ENCODE results near the gene SENP3. TPM values are rescaled to one million over a fixed set of nuclear protein-coding genes. Genes with fewer than 3 reads are reported as not detected.

SENP3 gene
- total and polyA plus RNA-seq, 2 of the 13 experiments (the other 11 are each of a cell fraction or from before 2014, with no cell fraction given): 55.8 to 75.4 TPM

DNA sequence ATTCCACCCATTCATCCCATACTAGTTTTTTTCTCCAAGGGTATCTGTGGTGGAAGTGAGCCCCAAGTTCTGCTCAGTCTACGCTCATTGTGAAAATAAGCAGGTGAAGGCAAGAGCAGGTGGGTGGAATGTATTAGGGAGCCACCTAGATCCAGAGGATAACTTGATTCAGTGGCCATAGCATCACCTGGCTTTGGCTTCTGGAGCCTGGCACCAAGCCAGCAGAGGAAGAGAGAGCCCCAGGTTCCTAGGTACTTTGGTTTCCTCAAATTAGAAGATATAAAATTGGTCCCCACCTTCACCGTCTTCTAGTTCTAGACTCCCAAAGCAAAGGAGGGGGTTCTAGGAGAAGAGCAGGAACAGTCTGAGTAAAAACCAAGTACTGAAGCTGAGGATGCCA lies 48.9 kb downstream of the SENP3 start (continued):
- TF ChIP-seq, protein P1, sequence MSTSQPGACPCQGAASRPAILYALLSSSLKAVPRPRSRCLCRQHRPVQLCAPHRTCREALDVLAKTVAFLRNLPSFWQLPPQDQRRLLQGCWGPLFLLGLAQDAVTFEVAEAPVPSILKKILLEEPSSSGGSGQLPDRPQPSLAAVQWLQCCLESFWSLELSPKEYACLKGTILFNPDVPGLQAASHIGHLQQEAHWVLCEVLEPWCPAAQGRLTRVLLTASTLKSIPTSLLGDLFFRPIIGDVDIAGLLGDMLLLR (CRISPR knock-in tag; IDR thresholded peaks at IDR 0.05): no peak
- TF ChIP-seq ZNF674 (CRISPR knock-in tag; IDR thresholded peaks at IDR 0.05; ENCODE audit: low read depth) (no peak), SMAD3 (CRISPR knock-in tag; IDR thresholded peaks at IDR 0.05) (no peak), SMC3 (IDR thresholded peaks at IDR 0.05; ENCODE audit: low read length) (no peak), GLI4 (CRISPR knock-in tag; IDR thresholded peaks at IDR 0.05; ENCODE audit: borderline replicate concordance) (no peak), NR2C2 (CRISPR knock-in tag; IDR thresholded peaks at IDR 0.05; ENCODE audit: borderline replicate concordance) (no peak), RXRB (CRISPR knock-in tag; IDR thresholded peaks at IDR 0.05; ENCODE audit: borderline replicate concordance) (no peak)

GRCh38 chr17:7611635-7612293 lies 50.0 kb downstream of the SENP3 start:
- ChIA-PET CTCF (ENCODE audit: low intra/inter-chr PET ratio, low total read pairs) (no interaction called here), POLR2A (interaction anchor here (0.6 to 3.5 kb wide), 3 partner anchors 15 to 208 kb away, joined by 3 to 16 read pairs (median 6); partner anchors contain the start of genes SAT2, TMEM256 and TP53)
- TF ChIP-seq MAFK (conservative IDR thresholded peaks at IDR 0.05 in 1 of 2, IDR thresholded peaks at IDR 0.05 in 1 of 2; ENCODE audit: low read length in 2 of 2) (peak; percentile 98 to 99), MAFF (IDR thresholded peaks at IDR 0.05; ENCODE audit: low read depth, low read length) (peak; percentile 98), SMARCC2 (IDR thresholded peaks at IDR 0.05) (no peak), MAFG (CRISPR knock-in tag; IDR thresholded peaks at IDR 0.05) (0 out of 2 replicates have a peak, but pooled peaks have one; percentile 57), ELF3 (CRISPR knock-in tag; IDR thresholded peaks at IDR 0.05) (no peak), NFE2L2 (IDR thresholded peaks at IDR 0.05; ENCODE audit: low read length) (peak; percentile 83)
- H3K27ac ChIP-seq (ENCODE audit: extremely low read length, insufficient read depth, low read length): no peak overlapping the region
- no peak for FAIRE-seq
- peak overlapping the region; percentile 63 for H3K4me2 ChIP-seq (ENCODE audit: low read depth, low read length)
- H3K4me1 ChIP-seq (ENCODE audit: insufficient read depth, low read length): peaks cover 35% of the 10 kb centered on the region
- H3K36me3 ChIP-seq (replicated peaks in 1 of 2; ENCODE audit: control insufficient read depth in 1 of 2, insufficient read depth in 2 of 2, low read length in 2 of 2): peaks cover 1 to 15% of the 10 kb centered on the region in 2 experiments; a peak in 2 of 5 replicates
- in situ Hi-C loops (cut with HindIII; ENCODE audit: extremely low pct_ligation_motif_present, low pct_unique_long_range_greater_than_20kb) (no loop called here), intact Hi-C loops (cut with micrococcal nuclease; ENCODE audit: unreplicated experiment) (no loop called here)
- H2AFZ ChIP-seq (ENCODE audit: low read length): no peak overlapping the region
- H3K79me2 ChIP-seq (ENCODE audit: insufficient read depth, low read length): peaks cover 36% of the 10 kb centered on the region
- H3K9me3 ChIP-seq (ENCODE audit: low read length): no peaks in the 10 kb centered on the region
- no peaks in the 10 kb centered on the region for H4K20me1 ChIP-seq (ENCODE audit: insufficient read depth, low read length)
- 81% methylated on average over 3 of the region's 3 CpGs for WGBS (ENCODE audit: low lambda C conversion rate)
- BruUV-seq (replicated peaks): no TSS peak
- peak overlapping the region; percentile 44; the same call in 1 of the 2 replicates for H3K9ac ChIP-seq (ENCODE audit: insufficient read depth, low read depth, low read length)
- peak overlapping the region in 1 of 3 experiments; percentile 3; a peak in 2 of 6 replicates for H3K4me3 ChIP-seq (replicated peaks in 1 of 3; ENCODE audit: insufficient read depth in 1 of 3, low read depth in 2 of 3, low read length in 3 of 3)
- no peaks in the 10 kb centered on the region for H3K27me3 ChIP-seq (ENCODE audit: control insufficient read depth in 1 of 2, insufficient read depth in 2 of 2, low read length in 2 of 2)
- ATAC-seq: no peak
- DNase-seq (ENCODE audit: low spot score): no peak
